Measurements from ENCODE around the gene PCK1. TPM values are rescaled to one million over a fixed set of nuclear protein-coding genes. Genes with fewer than 3 reads are reported as not detected.

Gene PCK1
- total RNA-seq, 4 donors from 2014 or later = 16.1 to 131 (median 65.2) TPM

DNA sequence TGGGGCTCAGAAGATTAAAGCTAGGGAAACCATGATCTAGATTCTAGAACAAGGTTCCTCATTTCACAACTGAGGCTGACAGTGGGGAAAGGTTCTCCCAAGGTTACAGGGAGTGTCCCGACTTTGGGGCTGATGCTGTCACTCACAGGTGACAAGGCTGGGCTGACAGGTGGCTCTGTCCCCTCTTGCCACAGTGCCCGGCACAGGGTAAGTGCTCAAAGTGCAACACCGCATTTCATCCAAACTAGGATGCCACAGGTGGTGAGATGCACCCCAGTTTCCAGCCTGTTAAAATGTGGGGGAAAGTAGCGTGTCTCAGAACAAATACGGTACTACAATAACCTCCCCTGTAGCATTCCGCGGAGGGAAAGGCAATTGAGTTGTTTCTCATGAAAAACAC is 51.5 kb downstream of the PCK1 start:
- H3K9me3 ChIP-seq = no peaks in the 10 kb centered on the region
- WGBS, 2 donors = 82 to 89% methylated on average over 7 of the region's 7 CpGs
- TF ChIP-seq POLR2A (IDR thresholded peaks at IDR 0.05) (no peak), EP300 (IDR thresholded peaks at IDR 0.05) (no peak)
- TF ChIP-seq, protein P1, sequence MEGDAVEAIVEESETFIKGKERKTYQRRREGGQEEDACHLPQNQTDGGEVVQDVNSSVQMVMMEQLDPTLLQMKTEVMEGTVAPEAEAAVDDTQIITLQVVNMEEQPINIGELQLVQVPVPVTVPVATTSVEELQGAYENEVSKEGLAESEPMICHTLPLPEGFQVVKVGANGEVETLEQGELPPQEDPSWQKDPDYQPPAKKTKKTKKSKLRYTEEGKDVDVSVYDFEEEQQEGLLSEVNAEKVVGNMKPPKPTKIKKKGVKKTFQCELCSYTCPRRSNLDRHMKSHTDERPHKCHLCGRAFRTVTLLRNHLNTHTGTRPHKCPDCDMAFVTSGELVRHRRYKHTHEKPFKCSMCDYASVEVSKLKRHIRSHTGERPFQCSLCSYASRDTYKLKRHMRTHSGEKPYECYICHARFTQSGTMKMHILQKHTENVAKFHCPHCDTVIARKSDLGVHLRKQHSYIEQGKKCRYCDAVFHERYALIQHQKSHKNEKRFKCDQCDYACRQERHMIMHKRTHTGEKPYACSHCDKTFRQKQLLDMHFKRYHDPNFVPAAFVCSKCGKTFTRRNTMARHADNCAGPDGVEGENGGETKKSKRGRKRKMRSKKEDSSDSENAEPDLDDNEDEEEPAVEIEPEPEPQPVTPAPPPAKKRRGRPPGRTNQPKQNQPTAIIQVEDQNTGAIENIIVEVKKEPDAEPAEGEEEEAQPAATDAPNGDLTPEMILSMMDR (IDR thresholded peaks at IDR 0.05) = no peak
- no peak overlapping the region for H3K27ac ChIP-seq
- DNase-seq (ENCODE audit: low spot score in 2 of 2) = no peak
- H3K4me3 ChIP-seq = no peak overlapping the region
- peaks cover 0 to 12% of the 10 kb centered on the region in 2 donors for H3K27me3 ChIP-seq
- H3K36me3 ChIP-seq = no peaks in the 10 kb centered on the region
- peaks cover 0 to 5% (median 0%) of the 10 kb centered on the region in 4 donors for H3K4me1 ChIP-seq

GRCh38 chr20:57612916-57613315 is 52.0 kb downstream of the PCK1 start:
- DNase-seq (ENCODE audit: low spot score in 2 of 2) = no peak
- H3K36me3 ChIP-seq = no peaks in the 10 kb centered on the region
- no peak overlapping the region for H3K4me3 ChIP-seq
- peaks cover 0 to 12% of the 10 kb centered on the region in 2 donors for H3K27me3 ChIP-seq
- TF ChIP-seq, protein P1 (IDR thresholded peaks at IDR 0.05) = no peak
- no peak for TF ChIP-seq EP300 (IDR thresholded peaks at IDR 0.05)
- no peak for TF ChIP-seq POLR2A (IDR thresholded peaks at IDR 0.05)
- H3K9me3 ChIP-seq = no peaks in the 10 kb centered on the region
- H3K27ac ChIP-seq = no peak overlapping the region
- H3K4me1 ChIP-seq = peaks cover 0 to 5% (median 0%) of the 10 kb centered on the region in 4 donors
- WGBS, 2 donors = 91% methylated on average over 7 of the region's 7 CpGs

DNA sequence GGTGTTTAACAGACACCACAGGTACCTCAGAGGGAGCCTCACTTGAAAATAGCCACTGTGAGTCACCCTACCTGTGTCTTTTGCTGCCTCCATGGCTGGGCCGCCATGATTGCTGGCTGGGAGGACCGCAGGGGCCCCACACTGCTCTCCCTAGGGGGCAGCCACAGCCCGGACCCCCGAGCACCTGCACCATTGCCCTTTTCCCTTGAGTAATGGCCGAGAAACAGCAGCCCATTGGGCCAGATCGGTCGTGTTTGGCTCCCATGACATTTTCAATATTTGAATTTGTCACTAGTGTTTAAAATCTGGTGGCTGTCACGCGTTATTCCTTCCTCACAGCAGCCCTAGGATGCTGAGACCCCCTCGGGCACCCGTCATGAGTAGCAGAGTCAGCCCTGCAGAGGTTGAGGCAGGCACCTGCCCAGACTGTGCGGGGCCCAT is 52.6 kb downstream of the PCK1 start:
- Histone ChIP-seq H3K27me3 (peaks cover 0 to 12% of the 10 kb centered on the region in 2 donors), H3K4me3 (no peak overlapping the region), H3K9me3 (no peaks in the 10 kb centered on the region), H3K27ac (no peak overlapping the region), H3K36me3 (no peaks in the 10 kb centered on the region), H3K4me1 (peaks cover 0 to 5% (median under 1%) of the 10 kb centered on the region in 4 donors)
- no peak for TF ChIP-seq EP300 (IDR thresholded peaks at IDR 0.05)
- TF ChIP-seq, protein P1 (IDR thresholded peaks at IDR 0.05) = no peak
- TF ChIP-seq POLR2A (IDR thresholded peaks at IDR 0.05) = no peak
- DNase-seq (ENCODE audit: low spot score in 2 of 2) = no peak
- 89 to 90% methylated on average over 12 of the region's 12 CpGs for WGBS, 2 donors

GRCh38 chr20:57614490-57615444 is 53.9 kb downstream of the PCK1 start:
- no peak overlapping the region for H3K27ac ChIP-seq
- H3K4me3 ChIP-seq = no peak overlapping the region
- WGBS, 2 donors = 85 to 87% methylated on average over 11 to 16 of the region's 16 CpGs
- peaks cover 0 to 5% (median 2%) of the 10 kb centered on the region in 4 donors for H3K4me1 ChIP-seq
- H3K36me3 ChIP-seq = no peaks in the 10 kb centered on the region
- H3K9me3 ChIP-seq = no peaks in the 10 kb centered on the region
- DNase-seq (ENCODE audit: low spot score in 2 of 2) = no peak
- TF ChIP-seq EP300 (IDR thresholded peaks at IDR 0.05) = no peak
- no peak for TF ChIP-seq POLR2A (IDR thresholded peaks at IDR 0.05)
- TF ChIP-seq, protein P1 (IDR thresholded peaks at IDR 0.05) = no peak
- no peaks in the 10 kb centered on the region for H3K27me3 ChIP-seq

GRCh38 chr20:57615445-57615811 is 54.5 kb downstream of the PCK1 start:
- H3K9me3 ChIP-seq = no peaks in the 10 kb centered on the region
- H3K36me3 ChIP-seq = no peaks in the 10 kb centered on the region
- no peak overlapping the region for H3K4me3 ChIP-seq
- H3K27me3 ChIP-seq = no peaks in the 10 kb centered on the region
- no peak overlapping the region for H3K27ac ChIP-seq
- H3K4me1 ChIP-seq = peaks cover 0 to 5% (median 2%) of the 10 kb centered on the region in 4 donors
- 76 to 83% methylated on average over 8 of the region's 8 CpGs for WGBS, 2 donors
- TF ChIP-seq, protein P1 (IDR thresholded peaks at IDR 0.05) = no peak
- TF ChIP-seq EP300 (IDR thresholded peaks at IDR 0.05) (no peak), POLR2A (IDR thresholded peaks at IDR 0.05) (no peak)
- DNase-seq (ENCODE audit: low spot score in 2 of 2) = no peak

All from tibial nerve (tissue), 4 donors.